HepG2 (cell line): Measurements from ENCODE around the gene MLX. TPM values are rescaled to one million over a fixed set of nuclear protein-coding genes. Genes with fewer than 3 reads are reported as not detected.
A peak's percentile ranks its signal among the peaks of the same experiment; 100 is the strongest.

Source experiments
- BCLAF1 ChIP-seq: fragments of 450-650 bp; IDR thresholded peaks from 2 replicates; pipeline ENCODE4 v1.6.1; 2017; ENCODE audit warnings: mild to moderate bottlenecking
- HNF4A ChIP-seq: sonication (generic); formaldehyde crosslinking; IDR thresholded peaks from 2 replicates; pipeline ENCODE4 v1.4.0; 2020; ENCODE audit warnings: missing genetic modification reagents
- KDM5A ChIP-seq: fragments of 200-600 bp; sonication (generic); IDR thresholded peaks from 2 replicates; pipeline ENCODE4 v1.7.0; 2018; ENCODE audit warnings: antibody characterized with exemption, mild to moderate bottlenecking, low read length, borderline replicate concordance
- MIER2 ChIP-seq: IDR thresholded peaks from 2 replicates; pipeline ENCODE4 v1.6.1; 2016; ENCODE audit warnings: missing biosample characterization, missing genetic modification reagents
- ZBTB20 ChIP-seq: sonication (generic); formaldehyde crosslinking; IDR thresholded peaks from 2 replicates; pipeline ENCODE4 v1.8.1; 2023; ENCODE audit warnings: missing genetic modification reagents, low read depth, mild to moderate bottlenecking, borderline replicate concordance
- ZBTB40 ChIP-seq, 2 experiments: fragments of 450-650 bp in 1 of 2; sonication (generic) in 1 of 2; formaldehyde crosslinking in 1 of 2; IDR thresholded peaks; 2 replicates each; pipeline versions ENCODE4 v1.6.1 to v1.8.0; 2016 to 2022; ENCODE audit warnings: antibody characterized with exemption in 1 of 2, mild to moderate bottlenecking in 1 of 2, missing genetic modification reagents in 1 of 2
- ZBTB7A ChIP-seq: sonication (generic); formaldehyde crosslinking; IDR thresholded peaks from 2 replicates; pipeline ENCODE4 v1.8.0; 2022; ENCODE audit warnings: mild to moderate bottlenecking, missing genetic modification reagents
- ZMAT3 ChIP-seq: sonication (generic); formaldehyde crosslinking; conservative IDR thresholded peaks from 2 replicates; pipeline ENCODE4 v1.7.0; 2021; ENCODE audit warnings: missing genetic modification reagents
- ZNF329 ChIP-seq: sonication (generic); formaldehyde crosslinking; IDR thresholded peaks from 2 replicates; pipeline ENCODE4 v1.9.0; 2021; ENCODE audit warnings: low read depth, mild to moderate bottlenecking, missing genetic modification reagents
- ZSCAN5A ChIP-seq: sonication (generic); formaldehyde crosslinking; IDR thresholded peaks from 2 replicates; pipeline ENCODE4 v1.8.0; 2022; ENCODE audit warnings: mild to moderate bottlenecking, missing genetic modification reagents, borderline replicate concordance
- polyA plus RNA-seq, 8 experiments: library from polyadenylated mRNA; depleted of rRNA in 3 of 8; stranded (reverse) in 7 of 8; unstranded in 1 of 8; fragments of >200 nt; fragmentation: Illumina TruSeq in 4 of 8; extraction: Trizol in 4 of 8; gene quantifications; 2 replicates each; pipeline versions ENCODE4 v1.2.1 to v1.2.3, GENCODE V29; 2011 to 2016; ENCODE audit warnings: low read depth in 4 of 8, missing spikeins in 1 of 8, mixed read lengths in 1 of 8; ENCODE audit not compliant: insufficient read depth in 1 of 8
- total RNA-seq, 5 experiments: library from RNA; depleted of rRNA; stranded (reverse); fragments of >200 nt; fragmentation: Illumina TruSeq; extraction: Trizol; gene quantifications; 2 replicates each; pipeline ENCODE4 v1.2.3, GENCODE V29; 2016; ENCODE audit warnings: low read depth in 1 of 5

MLX gene
- total and polyA plus RNA-seq, 2 of the 13 experiments (the other 11 are each of a cell fraction or from before 2014, with no cell fraction given): 38.9 to 74.4 TPM

GRCh38 chr17:42561897-42562387, 5.0 kb upstream of the MLX start, which contains the start of gene COASY (continued):
- TF ChIP-seq ZBTB20 (CRISPR knock-in tag) (no peak), ZSCAN5A (peak; percentile 94; the same call in 1 of the 2 replicates), ZNF329 (CRISPR knock-in tag) (peak; percentile 21; the same call in 1 of the 2 replicates), HNF4A (CRISPR knock-in tag) (peak; percentile 58; the same call in 1 of the 2 replicates), MIER2 (CRISPR knock-in tag) (0 out of 2 replicates have a peak, but pooled peaks have one; percentile 75), ZMAT3 (CRISPR knock-in tag) (peak; percentile 83; the same call in 1 of the 2 replicates), ZBTB40 (IDR thresholded peaks at IDR 0.05) (no peak), ZBTB40 (CRISPR knock-in tag; IDR thresholded peaks at IDR 0.05) (peak; percentile 76; the same call in 1 of the 2 replicates), ZBTB7A (CRISPR knock-in tag) (no peak), KDM5A (peak; percentile 96), BCLAF1 (no peak)
- TF ChIP-seq, all 625 proteins: peak for 304
